K562 (cell line): ENCODE results near the gene ARHGAP15. TPM values are rescaled to one million over a fixed set of nuclear protein-coding genes. Genes with fewer than 3 reads are reported as not detected.

Experiments used
- ATAC-seq: fragments of 200-7000 bp; cut with Tn5 transposase; 3 replicates; pipeline ENCODE4 v1.9.1; 2020; ENCODE audit warnings: moderate library complexity
- BruUV-seq: library from RNA; stranded (reverse); fragments of 400-500 nt; replicated peaks from 2 replicates; lab custom pipeline; 2021; lab: Mats Ljungman, UMichigan
- CTCF ChIA-PET: fragments of 300-600 bp; formaldehyde crosslinking; extraction: SDS; loops from one replicate; lab custom pipeline; 2021; ENCODE audit warnings: low intra/inter-chr PET ratio; lab: Yijun Ruan, JAX
- POLR2A ChIA-PET: fragments of 300-600, 350-650 bp; sonication (Branson Sonifier 250); formaldehyde crosslinking; extraction: SDS; loops from one replicate; lab custom pipeline; 2021; ENCODE audit warnings: antibody characterized with exemption, inconsistent platforms; lab: Yijun Ruan, JAX
- DNase-seq, 4 experiments: peaks; one replicate each; pipeline versions ENCODE4 v3.0.0 to v3.0.0-alpha.2; 2011 to 2018; ENCODE audit warnings: low spot score in 3 of 4, mixed read lengths in 3 of 4; ENCODE audit errors: extremely low read depth in 1 of 4
- FAIRE-seq: peaks from 2 replicates; lab custom pipeline; 2011; peaks lifted over from hg19 to GRCh38; lab: Jason Lieb, UNC
- H2AFZ ChIP-seq: 2 replicates; pipeline ENCODE4 v1.6.0; 2011; ENCODE audit warnings: low read depth, low read length, control low read depth, inconsistent platforms
- H3K27ac ChIP-seq: fragments of 200-600 bp; 3 replicates; pipeline ENCODE4 v1.8.0; 2011; ENCODE audit warnings: low read depth, mild to moderate bottlenecking, control low read depth, inconsistent platforms, low read length, moderate library complexity, mixed read lengths; ENCODE audit errors: extremely low read depth
- H3K27me3 ChIP-seq, 2 experiments: fragments of 300-600 bp in 1 of 2; 2 replicates in 1 of 2; 3 replicates in 1 of 2; pipeline versions ENCODE4 v1.6.0 to v1.8.0; 2011; ENCODE audit warnings: inconsistent platforms in 2 of 2, low read length in 2 of 2, mild to moderate bottlenecking in 1 of 2, mixed read lengths in 1 of 2, moderate library complexity in 1 of 2; ENCODE audit not compliant: control insufficient read depth in 2 of 2, insufficient read depth in 2 of 2
- H3K36me3 ChIP-seq: fragments of 300-600 bp; 3 replicates; pipeline ENCODE4 v1.8.0; 2011; ENCODE audit warnings: mild to moderate bottlenecking, low read length, inconsistent platforms; ENCODE audit not compliant: control insufficient read depth, insufficient read depth
- H3K4me1 ChIP-seq, 2 experiments: fragments of 200-600 bp in 1 of 2; replicated peaks in 1 of 2; 2 replicates in 1 of 2; 3 replicates in 1 of 2; pipeline versions ENCODE4 v1.5.1 to v1.8.0; 2011; ENCODE audit warnings: inconsistent platforms in 2 of 2, low read length in 2 of 2, mild to moderate bottlenecking in 1 of 2, mixed read lengths in 1 of 2, moderate library complexity in 1 of 2; ENCODE audit not compliant: control insufficient read depth in 2 of 2, insufficient read depth in 2 of 2
- H3K4me2 ChIP-seq: 2 replicates; pipeline ENCODE4 v1.6.1; 2011; ENCODE audit warnings: low read length, control low read depth, inconsistent platforms, mixed read lengths; ENCODE audit not compliant: insufficient read depth
- H3K4me3 ChIP-seq: fragments of 200-600 bp; sonication (generic), shearing (Covaris generic); 2 replicates; pipeline ENCODE4 v1.5.1; 2016; ENCODE audit warnings: control low read depth, inconsistent platforms
- H3K79me2 ChIP-seq: fragments of 200-600 bp; 3 replicates; pipeline ENCODE4 v1.8.0; 2011; ENCODE audit warnings: low read length, inconsistent platforms; ENCODE audit not compliant: control insufficient read depth, insufficient read depth
- H3K9ac ChIP-seq, 2 experiments: 2 replicates each; pipeline versions ENCODE4 v1.6.0 to v1.6.1; 2011; ENCODE audit warnings: low read depth in 2 of 2, low read length in 2 of 2, control low read depth in 1 of 2, inconsistent platforms in 1 of 2, mild to moderate bottlenecking in 1 of 2, mixed read lengths in 1 of 2; ENCODE audit not compliant: insufficient read depth in 1 of 2
- H3K9me1 ChIP-seq: one replicate; pipeline ENCODE4 v1.6.0; 2011; ENCODE audit warnings: inconsistent platforms, mild to moderate bottlenecking, low read length, moderate library complexity; ENCODE audit not compliant: control insufficient read depth, insufficient read depth
- H3K9me3 ChIP-seq: replicated peaks from 2 replicates; pipeline ENCODE4 v1.5.1; 2011; ENCODE audit warnings: low read depth, low read length, inconsistent platforms; ENCODE audit not compliant: control insufficient read depth, insufficient read depth
- H4K20me1 ChIP-seq: replicated peaks from 2 replicates; pipeline ENCODE4 v1.6.1; 2011; ENCODE audit warnings: low read length, inconsistent platforms, mixed read lengths; ENCODE audit not compliant: control insufficient read depth, insufficient read depth
- CBFA2T2 ChIP-seq: fragments of 450-650 bp; conservative IDR thresholded peaks from 2 replicates; pipeline ENCODE4 v1.6.1; 2017; ENCODE audit warnings: mild to moderate bottlenecking
- CBX2 ChIP-seq: fragments of 200-600 bp; sonication (generic); IDR thresholded peaks from one replicate; pipeline ENCODE4 v1.6.1; 2012; ENCODE audit warnings: mild to moderate bottlenecking, low read length, inconsistent platforms; ENCODE audit not compliant: insufficient read depth, poor library complexity, severe bottlenecking
- ETV6 ChIP-seq, 3 experiments: fragments of 150-350 bp in 1 of 3; sonication (generic) in 1 of 3; formaldehyde crosslinking in 1 of 3; IDR thresholded peaks; 2 replicates each; pipeline versions ENCODE4 v1.6.1 to v1.8.0; 2014 to 2022; ENCODE audit warnings: borderline replicate concordance in 2 of 3, low read depth in 2 of 3, antibody characterized with exemption in 1 of 3, low read length in 1 of 3, mild to moderate bottlenecking in 1 of 3, missing genetic modification reagents in 1 of 3
- EZH2 ChIP-seq: IDR thresholded peaks from 2 replicates; pipeline ENCODE4 v1.6.1; 2012; ENCODE audit warnings: low read depth, mild to moderate bottlenecking, inconsistent platforms, low read length, borderline replicate concordance
- SFPQ ChIP-seq: fragments of 200-400 bp; formaldehyde crosslinking; IDR thresholded peaks from 2 replicates; pipeline ENCODE4 v1.6.1; 2017; ENCODE audit warnings: mild to moderate bottlenecking, low read depth, low read length, moderate library complexity
- SMC3 ChIP-seq: conservative IDR thresholded peaks from 2 replicates; pipeline ENCODE4 v1.6.1; 2011; ENCODE audit warnings: low read depth, low read length, improper control_type of control experiment; ENCODE audit not compliant: insufficient read depth
- TAF15 ChIP-seq: fragments of 200-400 bp; formaldehyde crosslinking; IDR thresholded peaks from 2 replicates; pipeline ENCODE4 v1.6.1; 2017; ENCODE audit warnings: mild to moderate bottlenecking, low read depth, low read length, moderate library complexity
- TAL1 ChIP-seq: fragments of 450-650 bp; IDR thresholded peaks from 2 replicates; pipeline ENCODE4 v1.6.1; 2016; ENCODE audit warnings: mild to moderate bottlenecking
- TSHZ1 ChIP-seq: fragments of 250-450 bp; sonication (Bioruptor Pico); IDR thresholded peaks from 2 replicates; pipeline ENCODE4 v1.4.0; 2020; ENCODE audit warnings: mild to moderate bottlenecking, moderate library complexity
- ZFP1 ChIP-seq: fragments of 450-650 bp; formaldehyde crosslinking; IDR thresholded peaks from 2 replicates; pipeline ENCODE4 v1.4.0; 2020; ENCODE audit warnings: mild to moderate bottlenecking, mixed read lengths
- ZNF184 ChIP-seq: sonication (generic); formaldehyde crosslinking; IDR thresholded peaks from 2 replicates; pipeline ENCODE4 v1.5.0; 2020; ENCODE audit warnings: missing genetic modification reagents
- WGBS: fragments of 100-300 bp; shearing (Covaris generic); methylation state at CpG from one replicate; pipeline ENCODE4 v1.1.6; 2016; ENCODE audit warnings: low coverage, mixed read lengths; ENCODE audit not compliant: insufficient coverage; ENCODE audit errors: missing lambda C conversion rate; 5-methylcytosine and 5-hydroxymethylcytosine counted together
- in situ Hi-C: fragments of 300-500 bp; cut with MboI; formaldehyde crosslinking; loops from 4 replicates; pipeline ENCODE4 v1.15.0; 2018; ENCODE audit warnings: inconsistent platforms, mixed read lengths
- intact Hi-C: fragments of 100-400 bp; cut with micrococcal nuclease; formaldehyde crosslinking; loops from 2 replicates; pipeline ENCODE4 v1.14.2; 2022
- polyA plus RNA-seq, 8 experiments: library from polyadenylated mRNA; depleted of rRNA in 4 of 8; stranded (reverse) in 5 of 8; unstranded in 3 of 8; fragments of >200 nt; fragmentation: Nextera tagmentation in 2 of 8; fragmentation: Illumina TruSeq in 1 of 8; extraction: Ambion mirVana in 2 of 8; extraction: Trizol in 1 of 8; gene quantifications; 2 replicates each; pipeline versions ENCODE4 v1.2.1 to v1.2.3, GENCODE V29; 2011 to 2014; ENCODE audit warnings: inconsistent platforms in 1 of 8, missing spikeins in 1 of 8
- total RNA-seq, 7 experiments: library from RNA; depleted of rRNA in 6 of 7; stranded (reverse); fragments of >200 nt in 6 of 7; fragmentation: Illumina TruSeq in 2 of 7; extraction: Trizol in 2 of 7; gene quantifications; 2 replicates each; pipeline versions ENCODE4 v1.2.1 to v1.2.3, GENCODE V29; 2011 to 2021; ENCODE audit warnings: low replicate concordance in 1 of 7

The ARHGAP15 gene
- total and polyA plus RNA-seq, 9 of the 15 experiments (the other 6 are each of a cell fraction or from before 2014, with no cell fraction given), result 1.5 to 17.9 (median 7.9) TPM

GRCh38 chr2:143157418-143157817, 28.2 kb downstream of the ARHGAP15 start (continued):
- TF ChIP-seq TSHZ1, result no peak
- TF ChIP-seq SMC3, result no peak
- TF ChIP-seq CBX2, result no peak
- TF ChIP-seq ETV6 (IDR thresholded peaks at IDR 0.05; ENCODE audit: borderline replicate concordance in 1 of 2, low read depth in 2 of 2, low read length in 1 of 2), result no peak
- TF ChIP-seq ETV6 (CRISPR knock-in tag; IDR thresholded peaks at IDR 0.05; ENCODE audit: borderline replicate concordance), result no peak
- TF ChIP-seq TAF15, result no peak

GRCh38 chr2:143158098-143158497, 28.9 kb downstream of the ARHGAP15 start:
- POLR2A ChIA-PET, result interaction anchor here (0.7 kb wide), 1 partner anchor 13 kb away, joined by 4 read pairs; no protein-coding TSS in a partner anchor
- Histone ChIP-seq H3K4me1 (no peaks in the 10 kb centered on the region), H3K4me2 (no peak overlapping the region), H4K20me1 (no peaks in the 10 kb centered on the region), H3K79me2 (no peaks in the 10 kb centered on the region), H3K9ac (no peak overlapping the region), H3K36me3 (no peaks in the 10 kb centered on the region), H3K27ac (no peak overlapping the region), H3K9me3 (no peaks in the 10 kb centered on the region), H3K27me3 (no peaks in the 10 kb centered on the region), H3K4me3 (no peak overlapping the region), H2AFZ (no peak overlapping the region), H3K9me1 (no peaks in the 10 kb centered on the region)
- intact Hi-C loops (no loop called here), in situ Hi-C loops (no loop called here)
- no TSS peak for BruUV-seq
- 5% methylated on average over 3 of the region's 3 CpGs for WGBS
- TF ChIP-seq ZFP1 (CRISPR knock-in tag) (no peak), SFPQ (no peak), TAL1 (no peak), CBFA2T2 (no peak), EZH2 (no peak), ZNF184 (no peak)
- no peak for ATAC-seq
- CTCF ChIA-PET, result no interaction called here
- FAIRE-seq, result no peak
- DNase-seq, result no peak
